PC-9 (cell line): Measurements from ENCODE around the gene COG5. TPM values are rescaled to one million over a fixed set of nuclear protein-coding genes. Genes with fewer than 3 reads are reported as not detected.

Source experiments
- BruUV-seq: library from RNA; stranded (reverse); fragments of 400-500 nt; replicated peaks from 2 replicates; lab custom pipeline; 2021; lab: Mats Ljungman, UMichigan
- CTCF ChIA-PET: fragments of 300-600 bp; sonication (Branson Sonifier 250); formaldehyde crosslinking; loops from one replicate; lab custom pipeline; 2022; ENCODE audit warnings: antibody characterized with exemption; lab: Charles Lee
- POLR2A ChIA-PET: fragments of 300-600 bp; sonication (Branson Sonifier 250); formaldehyde crosslinking; loops from one replicate; lab custom pipeline; 2022; ENCODE audit warnings: antibody characterized with exemption; ENCODE audit not compliant: unreplicated experiment; lab: Charles Lee
- DNase-seq, 2 experiments: peaks; one replicate each; pipeline versions ENCODE4 v3.0.0 to v3.0.0-alpha.2; 2015 to 2022; ENCODE audit warnings: mixed read lengths in 1 of 2
- H2AFZ ChIP-seq: fragments of 200-600 bp; sonication (generic); 2 replicates; pipeline ENCODE4 v1.8.1; 2017; ENCODE audit warnings: antibody characterized with exemption
- H3F3A ChIP-seq: fragments of 200-600 bp; sonication (generic); 2 replicates; pipeline ENCODE4 v1.8.1; 2017; ENCODE audit warnings: antibody characterized with exemption, mild to moderate bottlenecking, low read depth; ENCODE audit not compliant: insufficient read depth
- H3K27ac ChIP-seq: fragments of 200-600 bp; sonication (generic); 2 replicates; pipeline ENCODE4 v1.6.1; 2016; ENCODE audit warnings: mixed run types
- H3K27me3 ChIP-seq: fragments of 200-600 bp; sonication (generic); 2 replicates; pipeline ENCODE4 v1.6.1; 2016; ENCODE audit warnings: low read depth, mixed run types; ENCODE audit not compliant: insufficient read depth
- H3K36me3 ChIP-seq: fragments of 200-600 bp; sonication (generic); 2 replicates; pipeline ENCODE4 v1.6.1; 2016; ENCODE audit warnings: low read depth, mixed run types
- H3K4me1 ChIP-seq: fragments of 200-600 bp; sonication (generic); replicated peaks from 2 replicates; pipeline ENCODE4 v1.6.1; 2016; ENCODE audit warnings: mixed run types; ENCODE audit not compliant: insufficient read depth
- H3K4me2 ChIP-seq: fragments of 200-600 bp; sonication (generic); 2 replicates; pipeline ENCODE4 v1.6.1; 2017; ENCODE audit warnings: mixed run types
- H3K4me3 ChIP-seq: fragments of 200-600 bp; sonication (generic); 2 replicates; pipeline ENCODE4 v1.6.1; 2016; ENCODE audit warnings: mixed run types
- H3K79me2 ChIP-seq: fragments of 200-600 bp; sonication (generic); 2 replicates; pipeline ENCODE4 v1.6.1; 2017; ENCODE audit warnings: low read depth, mixed run types
- H3K9me2 ChIP-seq: fragments of 200-600 bp; sonication (generic); 2 replicates; pipeline ENCODE4 v1.8.1; 2017; ENCODE audit warnings: mild to moderate bottlenecking; ENCODE audit not compliant: insufficient read depth
- H3K9me3 ChIP-seq: fragments of 200-600 bp; sonication (generic); 2 replicates; pipeline ENCODE4 v1.8.1; 2016; ENCODE audit warnings: low read depth; ENCODE audit not compliant: insufficient read depth
- H4K20me1 ChIP-seq: fragments of 200-600 bp; sonication (generic); 2 replicates; pipeline ENCODE4 v1.8.1; 2017; ENCODE audit not compliant: insufficient read depth
- EZH2 ChIP-seq: fragments of 200-600 bp; sonication (generic); IDR thresholded peaks from 2 replicates; pipeline ENCODE4 v1.8.0; 2017; ENCODE audit warnings: antibody characterized with exemption, low read depth
- intact Hi-C: fragments of 100-400 bp; cut with micrococcal nuclease; formaldehyde crosslinking; loops from one replicate; pipeline ENCODE4 v1.10.0; 2022; ENCODE audit not compliant: unreplicated experiment
- total RNA-seq: library from RNA; stranded (reverse); gene quantifications from 2 replicates; pipeline ENCODE4 v1.2.3, GENCODE V29; 2021
- TF ChIP-seq, protein P1 (sequence below): fragments of 200-600 bp; sonication (generic); conservative IDR thresholded peaks from 2 replicates; pipeline ENCODE4 v1.6.1; 2017; ENCODE audit warnings: mixed run types, antibody characterized with exemption, mild to moderate bottlenecking, moderate library complexity

Gene COG5
- total RNA-seq, 1 experiment from 2014 or later: 43.5 TPM

DNA sequence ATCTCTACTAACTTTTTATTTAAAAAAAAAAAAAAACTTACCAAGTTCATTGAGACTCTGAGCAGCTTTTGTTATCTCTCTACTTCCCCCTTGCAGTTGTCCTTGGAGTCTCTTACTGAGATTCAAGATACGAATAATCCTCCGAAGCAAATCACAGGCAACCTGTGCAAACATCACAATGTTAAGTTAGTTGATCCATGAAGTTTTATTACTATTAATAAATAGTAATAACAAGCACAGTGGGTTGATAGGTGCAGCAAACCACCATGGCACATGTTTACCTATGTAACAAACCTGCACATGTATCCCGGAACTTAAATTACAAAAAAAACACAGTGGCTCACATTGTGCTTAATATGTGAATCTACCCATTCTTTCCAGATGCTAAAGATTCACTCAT lies 36.5 kb downstream of the COG5 start:
- H3F3A ChIP-seq: 0 out of 2 replicates have a peak, but pooled peaks cover 4% of the 10 kb centered on the region
- intact Hi-C loops: no loop called here
- H3K36me3 ChIP-seq: peaks cover 8% of the 10 kb centered on the region; the same call in 1 of the 2 replicates
- peaks cover 12% of the 10 kb centered on the region for H3K4me1 ChIP-seq
- H3K9me2 ChIP-seq: no peaks in the 10 kb centered on the region
- no peak overlapping the region for H2AFZ ChIP-seq
- DNase-seq: no peak
- no peaks in the 10 kb centered on the region for H3K9me3 ChIP-seq
- no peak overlapping the region for H3K4me3 ChIP-seq
- POLR2A ChIA-PET: no interaction called here
- no peaks in the 10 kb centered on the region for H4K20me1 ChIP-seq
- CTCF ChIA-PET: no interaction called here
- H3K27me3 ChIP-seq: no peaks in the 10 kb centered on the region
- no peak overlapping the region for H3K4me2 ChIP-seq
- TF ChIP-seq, protein P1, sequence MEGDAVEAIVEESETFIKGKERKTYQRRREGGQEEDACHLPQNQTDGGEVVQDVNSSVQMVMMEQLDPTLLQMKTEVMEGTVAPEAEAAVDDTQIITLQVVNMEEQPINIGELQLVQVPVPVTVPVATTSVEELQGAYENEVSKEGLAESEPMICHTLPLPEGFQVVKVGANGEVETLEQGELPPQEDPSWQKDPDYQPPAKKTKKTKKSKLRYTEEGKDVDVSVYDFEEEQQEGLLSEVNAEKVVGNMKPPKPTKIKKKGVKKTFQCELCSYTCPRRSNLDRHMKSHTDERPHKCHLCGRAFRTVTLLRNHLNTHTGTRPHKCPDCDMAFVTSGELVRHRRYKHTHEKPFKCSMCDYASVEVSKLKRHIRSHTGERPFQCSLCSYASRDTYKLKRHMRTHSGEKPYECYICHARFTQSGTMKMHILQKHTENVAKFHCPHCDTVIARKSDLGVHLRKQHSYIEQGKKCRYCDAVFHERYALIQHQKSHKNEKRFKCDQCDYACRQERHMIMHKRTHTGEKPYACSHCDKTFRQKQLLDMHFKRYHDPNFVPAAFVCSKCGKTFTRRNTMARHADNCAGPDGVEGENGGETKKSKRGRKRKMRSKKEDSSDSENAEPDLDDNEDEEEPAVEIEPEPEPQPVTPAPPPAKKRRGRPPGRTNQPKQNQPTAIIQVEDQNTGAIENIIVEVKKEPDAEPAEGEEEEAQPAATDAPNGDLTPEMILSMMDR: no peak
- TF ChIP-seq EZH2: no peak
- BruUV-seq: no TSS peak
- H3K79me2 ChIP-seq: no peaks in the 10 kb centered on the region; the same call in 1 of the 2 replicates
- no peak overlapping the region for H3K27ac ChIP-seq

DNA sequence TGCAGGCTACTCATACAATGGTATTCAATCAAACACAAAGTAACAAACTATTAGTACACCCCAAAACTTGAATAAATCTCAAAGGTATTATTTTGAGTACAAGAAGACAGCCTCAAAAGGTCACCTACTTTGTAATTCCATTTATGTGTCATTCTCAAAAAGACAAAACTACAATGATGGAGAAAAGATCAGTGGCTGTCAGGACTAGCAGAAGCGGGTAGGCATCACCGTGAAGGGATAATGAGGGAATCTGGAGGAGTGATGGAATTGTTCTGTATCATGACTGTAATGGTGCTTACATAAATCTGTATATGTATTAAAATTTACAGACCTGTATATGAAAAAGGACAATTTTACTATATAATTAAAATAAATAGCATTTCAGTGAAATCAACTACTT lies 37.0 kb downstream of the COG5 start:
- Histone ChIP-seq H3K27me3 (no peaks in the 10 kb centered on the region), H4K20me1 (no peaks in the 10 kb centered on the region), H3K4me2 (no peak overlapping the region), H3K79me2 (no peaks in the 10 kb centered on the region; the same call in 1 of the 2 replicates), H3F3A (0 out of 2 replicates have a peak, but pooled peaks cover 4% of the 10 kb centered on the region), H3K27ac (no peak overlapping the region), H3K4me1 (peaks cover 12% of the 10 kb centered on the region), H2AFZ (no peak overlapping the region), H3K36me3 (peaks cover 8% of the 10 kb centered on the region; the same call in 1 of the 2 replicates), H3K9me2 (no peaks in the 10 kb centered on the region), H3K4me3 (no peak overlapping the region), H3K9me3 (no peaks in the 10 kb centered on the region)
- DNase-seq: no peak
- intact Hi-C loops: no loop called here
- ChIA-PET POLR2A (interaction anchor here (0.7 kb wide), 1 partner anchor 67 kb away, joined by 4 read pairs; no protein-coding TSS in a partner anchor), CTCF (no interaction called here)
- no peak for TF ChIP-seq EZH2
- TF ChIP-seq, protein P1: no peak
- BruUV-seq: no TSS peak

- TF ChIP-seq, protein P1: no peak
- no peak for TF ChIP-seq EZH2
- intact Hi-C loops: loop anchor here (1.0 to 5.0 kb wide), 3 partner anchors 56 to 385 kb away; partner anchors contain the start of genes CBLL1, COG5, DLD and DUS4L
- Histone ChIP-seq H4K20me1 (no peaks in the 10 kb centered on the region), H3K36me3 (no peaks in the 10 kb centered on the region), H3K9me2 (no peaks in the 10 kb centered on the region), H3K79me2 (peaks cover 16% of the 10 kb centered on the region; the same call in 1 of the 2 replicates), H3K27ac (peak overlapping the region; percentile 95), H3F3A (peaks cover 35% of the 10 kb centered on the region), H2AFZ (no peak overlapping the region), H3K27me3 (no peaks in the 10 kb centered on the region), H3K4me2 (peak overlapping the region; percentile 88), H3K4me1 (peaks cover 40% of the 10 kb centered on the region), H3K9me3 (no peaks in the 10 kb centered on the region), H3K4me3 (peak overlapping the region; percentile 43; the same call in 1 of the 2 replicates)
- peak; percentile 97 to 98 for DNase-seq
- ChIA-PET POLR2A (interaction anchor here (0.5 to 0.7 kb wide), 10 partner anchors 17 to 1222 kb away, joined by 3 to 18 read pairs (median 5); partner anchors contain the start of genes COG5, DUS4L and NAMPT), CTCF (interaction anchor here (0.6 to 0.7 kb wide), 4 partner anchors 9 to 373 kb away, joined by 3 to 7 read pairs (median 4); partner anchors contain the start of genes COG5 and DUS4L)
- no TSS peak for BruUV-seq
Observed at GRCh38 chr7:107506674-107507339, 56.9 kb downstream of the COG5 start.
